Myocyte (in vitro differentiated cells): ENCODE data around the gene SNRPB2. TPM values are rescaled to one million over a fixed set of nuclear protein-coding genes. Genes with fewer than 3 reads are reported as not detected.

Experiments used
- DNase-seq: peaks from one replicate; pipeline ENCODE4 v3.0.0-alpha.2; 2012; ENCODE audit warnings: low read depth
- total RNA-seq: library from RNA; depleted of rRNA; stranded (reverse); fragments of >200 nt; gene quantifications from 2 replicates; pipeline ENCODE4 v1.2.3, GENCODE V29; 2014

SNRPB2 gene
- total RNA-seq, 1 donor from 2014 or later = 67.3 TPM

DNA sequence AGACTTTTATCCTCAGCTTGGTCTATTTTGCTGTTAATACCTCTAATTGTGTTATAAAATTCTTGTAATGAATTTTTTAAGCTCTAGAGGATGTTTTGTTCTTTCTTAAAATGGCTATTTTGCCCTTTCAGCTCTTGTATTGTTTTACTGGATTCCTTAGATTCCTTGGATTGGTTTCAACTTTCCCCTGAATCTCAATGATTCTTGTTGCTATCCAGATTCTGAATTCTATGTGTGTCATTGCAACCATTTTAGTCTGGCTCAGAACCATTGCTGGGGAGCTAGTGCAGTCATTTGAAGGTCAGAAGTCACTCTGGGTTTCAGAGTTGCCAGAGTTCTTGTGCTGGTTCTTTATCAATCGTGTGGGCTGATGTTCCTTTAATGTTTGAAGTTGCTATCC is 55.4 kb downstream of the SNRPB2 start:
- DNase-seq = peak; percentile 14

Other genes with a start within 250 kb of the SNRPB2 start
- gene KIF16B, start 156.6 kb upstream of the SNRPB2 start, total RNA-seq = 16.0 and 21.2 TPM in 2 replicates
- not detected in 2 replicates for gene OTOR, start 18.3 kb downstream of the SNRPB2 start, total RNA-seq